Transverse colon (tissue), 4 donors: ENCODE results near the gene IHH. TPM values are rescaled to one million over a fixed set of nuclear protein-coding genes. Genes with fewer than 3 reads are reported as not detected.

Experiments
- DNase-seq: peaks from one replicate; pipeline ENCODE4 v3.0.0-alpha.2; 2019
- H3K27ac ChIP-seq, 4 donors: fragments of 200-600 bp; sonication (generic); 2 replicates each; pipeline ENCODE4 v1.5.1; 2016 to 2018; ENCODE audit warnings: inconsistent platforms in 4 of 4
- H3K27me3 ChIP-seq: fragments of 200-600 bp; sonication (generic); 2 replicates; pipeline ENCODE4 v1.5.1; 2017; ENCODE audit warnings: inconsistent platforms
- H3K36me3 ChIP-seq, 4 donors: fragments of 200-600 bp; sonication (generic); 2 replicates each; pipeline ENCODE4 v1.5.1; 2017 to 2019; ENCODE audit warnings: inconsistent platforms in 4 of 4
- H3K4me1 ChIP-seq, 4 donors: fragments of 200-600 bp; sonication (generic); 2 replicates each; pipeline ENCODE4 v1.5.1; 2017 to 2020; ENCODE audit warnings: inconsistent platforms in 4 of 4
- H3K4me3 ChIP-seq, 4 donors: fragments of 200-600 bp; sonication (generic); 1 replicate in 1 of 4; 2 replicates in 3 of 4; pipeline versions ENCODE4 v1.5.1 to v1.6.1; 2017 to 2019; ENCODE audit warnings: inconsistent platforms in 4 of 4
- H3K9me3 ChIP-seq, 2 donors: fragments of 200-600 bp; sonication (generic); 2 replicates each; pipeline ENCODE4 v1.5.1; 2017 to 2019; ENCODE audit warnings: inconsistent platforms in 2 of 2
- EP300 ChIP-seq: sonication (generic); formaldehyde crosslinking; IDR thresholded peaks from one replicate; pipeline ENCODE4 v1.6.1; 2017; ENCODE audit warnings: antibody characterized with exemption, low read depth
- POLR2A ChIP-seq: fragments of 450-650 bp; IDR thresholded peaks from one replicate; pipeline ENCODE4 v1.6.1; 2016; ENCODE audit warnings: antibody characterized with exemption, mild to moderate bottlenecking, moderate library complexity
- POLR2AphosphoS5 ChIP-seq, 3 donors: sonication (generic); formaldehyde crosslinking; IDR thresholded peaks; one replicate each; pipeline ENCODE4 v1.6.1; 2016; ENCODE audit warnings: antibody characterized with exemption in 3 of 3
- WGBS, 2 donors: methylation state at CpG; one replicate each; pipeline ENCODE4 v1.1.5; 2018; ENCODE audit warnings: low coverage in 1 of 2; 5-methylcytosine and 5-hydroxymethylcytosine counted together
- in situ Hi-C, 4 donors: fragments of 200-750 bp; cut with MboI; loops; one replicate each; pipeline versions ENCODE4 v1.15.0 to v1.15.1; 2017; ENCODE audit warnings: low sequenced_read_pairs in 3 of 4, low pct_ligation_motif_present in 1 of 4, low pct_unique_long_range_greater_than_20kb in 1 of 4
- intact Hi-C: fragments of 100-400 bp; cut with DNase I; formaldehyde crosslinking; loops from one replicate; pipeline ENCODE4 v1.15.1; 2023; ENCODE audit warnings: low total_unique reads
- total RNA-seq, 4 donors: library from RNA; depleted of rRNA; stranded (reverse); fragments of >200 nt; gene quantifications; one replicate each; pipeline ENCODE4 v1.1.0, GENCODE V29; 2016
- TF ChIP-seq, protein P1 (sequence below), 5 experiments: fragments of 200-600 bp in 3 of 5; fragments of 450-650 bp in 2 of 5; sonication (generic) in 3 of 5; IDR thresholded peaks; 1 replicate in 2 of 5; 2 replicates in 3 of 5; pipeline ENCODE4 v1.5.1; 2016 to 2017; ENCODE audit warnings: antibody characterized with exemption in 5 of 5, inconsistent platforms in 3 of 5, mild to moderate bottlenecking in 2 of 5, moderate library complexity in 1 of 5

IHH gene
- total RNA-seq, 4 donors from 2014 or later, result 21.1 to 67.4 (median 65.5) TPM

DNA sequence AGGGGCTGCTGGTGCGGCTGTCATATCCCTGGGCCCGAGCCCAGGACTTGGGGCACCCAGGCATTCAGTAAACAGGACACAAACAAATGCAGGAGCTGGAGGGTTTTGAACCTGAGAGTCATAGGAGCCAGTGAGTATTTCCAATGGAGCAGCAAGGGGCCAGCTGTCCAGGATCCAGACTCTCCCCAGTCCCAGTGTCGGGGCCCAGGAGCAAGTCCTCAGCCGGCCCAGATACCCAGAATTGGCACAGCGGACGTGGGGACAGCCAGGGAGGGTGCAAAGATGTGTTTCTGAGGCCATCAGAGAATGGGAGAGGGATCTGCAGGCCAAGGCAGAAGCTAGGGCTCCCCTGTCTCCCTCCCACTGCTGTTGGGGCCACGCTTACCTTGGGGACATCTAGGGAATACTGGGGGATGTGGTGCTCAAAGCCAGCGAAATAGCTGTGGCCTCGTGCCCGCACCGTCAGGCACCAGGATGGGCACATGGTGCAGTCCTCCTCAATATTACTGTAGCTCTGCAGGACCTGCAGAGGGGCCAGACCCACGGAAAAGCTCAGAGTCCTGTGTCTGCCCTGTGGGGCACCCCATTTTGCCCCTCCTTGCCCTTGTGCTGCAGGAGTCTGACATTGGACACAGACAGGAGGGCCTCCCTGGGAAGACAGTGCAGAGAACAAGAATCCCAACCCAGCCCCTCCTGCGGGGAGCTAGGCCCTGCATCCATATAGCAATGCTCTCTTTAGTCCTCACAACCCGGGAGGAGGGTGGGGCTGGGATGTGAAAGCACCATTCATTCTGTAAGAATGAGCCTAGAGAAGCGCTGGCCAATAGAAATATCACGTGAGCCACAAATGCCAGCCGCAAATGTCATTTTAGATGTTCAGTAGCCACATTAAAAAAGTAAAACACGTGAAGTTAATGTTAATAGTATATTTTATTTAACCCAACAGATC lies 34.8 kb downstream of the IHH start:
- Histone ChIP-seq H3K4me1 (no peaks in the 10 kb centered on the region), H3K27ac (no peak overlapping the region), H3K36me3 (no peaks in the 10 kb centered on the region), H3K4me3 (no peak overlapping the region), H3K27me3 (no peaks in the 10 kb centered on the region), H3K9me3 (no peaks in the 10 kb centered on the region)
- DNase-seq, result no peak
- in situ Hi-C loops, result loop anchor here in 2 of 4 donors (10.0 to 25.0 kb wide), 2 partner anchors 129 to 286 kb away; partner anchors contain the start of gene PTPRN (in 2 of the 2)
- WGBS, 2 donors, result 83 to 87% methylated on average over 3 to 18 of the region's 18 CpGs
- no peak for TF ChIP-seq POLR2A
- TF ChIP-seq, protein P1, sequence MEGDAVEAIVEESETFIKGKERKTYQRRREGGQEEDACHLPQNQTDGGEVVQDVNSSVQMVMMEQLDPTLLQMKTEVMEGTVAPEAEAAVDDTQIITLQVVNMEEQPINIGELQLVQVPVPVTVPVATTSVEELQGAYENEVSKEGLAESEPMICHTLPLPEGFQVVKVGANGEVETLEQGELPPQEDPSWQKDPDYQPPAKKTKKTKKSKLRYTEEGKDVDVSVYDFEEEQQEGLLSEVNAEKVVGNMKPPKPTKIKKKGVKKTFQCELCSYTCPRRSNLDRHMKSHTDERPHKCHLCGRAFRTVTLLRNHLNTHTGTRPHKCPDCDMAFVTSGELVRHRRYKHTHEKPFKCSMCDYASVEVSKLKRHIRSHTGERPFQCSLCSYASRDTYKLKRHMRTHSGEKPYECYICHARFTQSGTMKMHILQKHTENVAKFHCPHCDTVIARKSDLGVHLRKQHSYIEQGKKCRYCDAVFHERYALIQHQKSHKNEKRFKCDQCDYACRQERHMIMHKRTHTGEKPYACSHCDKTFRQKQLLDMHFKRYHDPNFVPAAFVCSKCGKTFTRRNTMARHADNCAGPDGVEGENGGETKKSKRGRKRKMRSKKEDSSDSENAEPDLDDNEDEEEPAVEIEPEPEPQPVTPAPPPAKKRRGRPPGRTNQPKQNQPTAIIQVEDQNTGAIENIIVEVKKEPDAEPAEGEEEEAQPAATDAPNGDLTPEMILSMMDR (IDR thresholded peaks at IDR 0.05), result no peak
- TF ChIP-seq EP300, result no peak
- TF ChIP-seq POLR2AphosphoS5 (IDR thresholded peaks at IDR 0.05), result no peak
- intact Hi-C loops, result no loop called here

DNA sequence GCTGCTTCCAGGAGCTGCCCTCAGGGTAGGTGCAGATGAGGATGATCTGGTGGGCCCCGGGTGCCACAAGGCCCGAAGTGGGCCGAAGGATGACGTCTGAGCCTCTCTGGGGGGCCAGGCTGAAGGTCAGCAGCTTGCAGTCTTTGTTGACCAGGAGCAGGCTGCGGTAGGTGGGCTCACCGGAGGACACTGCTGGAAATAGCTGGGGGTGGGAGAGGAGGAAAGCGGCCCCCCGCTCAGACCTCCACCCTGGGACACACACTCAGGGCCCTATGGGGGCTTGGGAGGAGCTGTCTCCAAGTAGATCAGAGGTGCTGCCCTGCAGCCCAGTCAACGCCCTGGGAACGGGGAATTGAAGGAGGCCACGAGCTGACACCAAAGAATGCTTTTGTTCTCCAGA lies 36.7 kb downstream of the IHH start:
- no peak for DNase-seq
- 69% methylated on average over 11 of the region's 11 CpGs; no CpG with 5 or more reads in 1 of the 2 donors for WGBS, 2 donors
- Histone ChIP-seq H3K27ac (no peak overlapping the region), H3K9me3 (no peaks in the 10 kb centered on the region), H3K4me1 (no peaks in the 10 kb centered on the region), H3K27me3 (no peaks in the 10 kb centered on the region), H3K36me3 (no peaks in the 10 kb centered on the region), H3K4me3 (no peak overlapping the region)
- in situ Hi-C loops, result loop anchor here in 1 of 4 donors (10.0 kb wide), 1 partner anchor 131 kb away; no protein-coding TSS in a partner anchor
- intact Hi-C loops, result no loop called here
- TF ChIP-seq EP300 (no peak), POLR2AphosphoS5 (IDR thresholded peaks at IDR 0.05) (no peak), POLR2A (no peak)
- TF ChIP-seq, protein P1 (IDR thresholded peaks at IDR 0.05), result no peak

DNA sequence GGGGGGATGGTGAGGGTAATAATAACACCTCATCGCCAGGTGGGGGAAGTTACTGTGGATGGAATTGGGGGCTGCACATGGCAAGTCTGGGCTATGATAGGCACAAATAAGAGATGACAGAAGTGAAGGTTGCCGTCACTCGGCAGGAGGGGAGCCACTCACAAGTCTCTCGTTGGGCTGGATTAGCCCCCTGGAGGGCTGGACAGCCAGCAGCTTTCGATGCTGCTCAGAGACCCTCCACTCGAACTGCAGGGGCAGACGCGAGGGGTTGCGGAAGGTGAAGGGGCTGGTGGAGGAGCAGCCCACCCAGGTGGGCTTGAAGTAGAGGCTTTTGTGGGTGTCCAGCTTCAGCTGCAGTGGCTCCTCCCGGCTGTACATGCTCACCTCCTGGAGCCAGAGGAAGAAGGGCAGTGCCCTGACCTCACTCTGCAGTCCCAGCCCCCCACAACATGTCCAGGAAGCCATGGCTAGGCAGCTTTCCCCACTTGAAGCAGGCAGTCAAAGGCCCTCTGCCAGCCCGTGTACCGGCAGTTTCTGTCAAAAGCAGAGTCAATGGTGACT lies 37.6 kb downstream of the IHH start:
- intact Hi-C loops (no loop called here), in situ Hi-C loops (loop anchor here in 1 of 4 donors (10.0 kb wide), 1 partner anchor 132 kb away; no protein-coding TSS in a partner anchor)
- Histone ChIP-seq H3K4me3 (no peak overlapping the region), H3K36me3 (no peaks in the 10 kb centered on the region), H3K27ac (no peak overlapping the region), H3K27me3 (no peaks in the 10 kb centered on the region), H3K4me1 (no peaks in the 10 kb centered on the region), H3K9me3 (no peaks in the 10 kb centered on the region)
- TF ChIP-seq, protein P1 (IDR thresholded peaks at IDR 0.05), result no peak
- TF ChIP-seq POLR2A, result no peak
- no peak for TF ChIP-seq POLR2AphosphoS5 (IDR thresholded peaks at IDR 0.05)
- TF ChIP-seq EP300, result no peak
- WGBS, 2 donors, result 84 to 100% methylated on average over 2 to 12 of the region's 12 CpGs
- no peak for DNase-seq

DNA sequence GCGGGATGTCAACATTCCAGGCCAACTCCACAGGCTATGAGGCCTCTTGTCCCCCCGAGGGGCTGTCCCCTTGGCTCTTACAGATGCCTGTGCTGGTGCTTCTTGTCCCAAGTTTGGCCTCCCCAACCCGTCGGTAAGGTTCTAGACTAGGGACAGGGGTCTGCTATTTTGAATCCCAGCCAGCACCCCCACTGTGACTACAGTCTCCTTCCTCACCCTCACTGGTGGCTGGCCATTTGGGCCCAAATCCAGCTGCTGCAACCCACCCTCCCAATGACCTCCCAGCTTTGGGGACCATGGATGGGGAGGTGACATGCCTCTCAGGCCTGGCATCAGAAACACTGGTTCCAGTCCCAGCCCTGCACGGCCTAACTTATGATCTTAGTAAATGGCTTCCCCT lies 38.1 kb downstream of the IHH start:
- in situ Hi-C loops (loop anchor here in 1 of 4 donors (10.0 kb wide), 1 partner anchor 132 kb away; no protein-coding TSS in a partner anchor), intact Hi-C loops (no loop called here)
- no peak overlapping the region for H3K4me3 ChIP-seq
- 84 to 90% methylated on average over 2 to 5 of the region's 5 CpGs for WGBS, 2 donors
- no peaks in the 10 kb centered on the region for H3K9me3 ChIP-seq
- no peaks in the 10 kb centered on the region for H3K4me1 ChIP-seq
- TF ChIP-seq, protein P1 (IDR thresholded peaks at IDR 0.05), result no peak
- no peak for TF ChIP-seq EP300
- no peak for TF ChIP-seq POLR2A
- TF ChIP-seq POLR2AphosphoS5 (IDR thresholded peaks at IDR 0.05), result no peak
- no peaks in the 10 kb centered on the region for H3K27me3 ChIP-seq
- no peak overlapping the region for H3K27ac ChIP-seq
- H3K36me3 ChIP-seq, result no peaks in the 10 kb centered on the region
- no peak for DNase-seq
